T47D (cell line): ENCODE measurements around the gene SMIM24.
"Not testable (repeated sequence)": the region's sequence is repeated elsewhere in the genome, so short reads cannot be mapped to it uniquely, and the experiment has no call there.

Experiments used
- DNase-seq, 2 experiments: peaks; one replicate each; pipeline versions ENCODE4 v3.0.0 to v3.0.0-alpha.2; 2011 to 2012; ENCODE audit warnings: low read depth in 1 of 2, low spot score in 1 of 2
- JUND ChIP-seq: IDR thresholded peaks from 2 replicates; pipeline ENCODE4 v1.6.1; 2012; ENCODE audit warnings: low read depth
- in situ Hi-C: cut with HindIII; loops from 2 replicates; pipeline ENCODE4 v1.10.0; 2016; ENCODE audit warnings: low sequenced_read_pairs, low pct_unique_long_range_greater_than_20kb

The SMIM24 gene

GRCh38 chr19:3434630-3435553 lies 45.4 kb downstream of the SMIM24 start:
- in situ Hi-C loops = no loop called here
- DNase-seq = no peak
- no peak for TF ChIP-seq JUND

GRCh38 chr19:3433805-3434540 lies 46.4 kb downstream of the SMIM24 start:
- no peak for TF ChIP-seq JUND
- DNase-seq = no peak
- in situ Hi-C loops = no loop called here

GRCh38 chr19:3433313-3433712 lies 47.0 kb downstream of the SMIM24 start:
- no peak for TF ChIP-seq JUND
- in situ Hi-C loops = no loop called here
- no peak for DNase-seq

- in situ Hi-C loops = no loop called here
- no peak for DNase-seq
- no peak for TF ChIP-seq JUND
These were observed 48.4 kb downstream of the SMIM24 start for GRCh38 chr19:3431760-3432397.

GRCh38 chr19:3430366-3430680 lies 50.0 kb downstream of the SMIM24 start:
- DNase-seq, in situ Hi-C loops: not testable (repeated sequence)

GRCh38 chr19:3426433-3426832 lies 53.9 kb downstream of the SMIM24 start:
- no peak for TF ChIP-seq JUND
- DNase-seq = no peak
- in situ Hi-C loops = no loop called here
